ENCODE data around the gene MT1A.

GRCh38 chr16:56600398-56600999 lies 38.0 kb upstream of the MT1A start:
- TF ChIP-seq, protein P1, sequence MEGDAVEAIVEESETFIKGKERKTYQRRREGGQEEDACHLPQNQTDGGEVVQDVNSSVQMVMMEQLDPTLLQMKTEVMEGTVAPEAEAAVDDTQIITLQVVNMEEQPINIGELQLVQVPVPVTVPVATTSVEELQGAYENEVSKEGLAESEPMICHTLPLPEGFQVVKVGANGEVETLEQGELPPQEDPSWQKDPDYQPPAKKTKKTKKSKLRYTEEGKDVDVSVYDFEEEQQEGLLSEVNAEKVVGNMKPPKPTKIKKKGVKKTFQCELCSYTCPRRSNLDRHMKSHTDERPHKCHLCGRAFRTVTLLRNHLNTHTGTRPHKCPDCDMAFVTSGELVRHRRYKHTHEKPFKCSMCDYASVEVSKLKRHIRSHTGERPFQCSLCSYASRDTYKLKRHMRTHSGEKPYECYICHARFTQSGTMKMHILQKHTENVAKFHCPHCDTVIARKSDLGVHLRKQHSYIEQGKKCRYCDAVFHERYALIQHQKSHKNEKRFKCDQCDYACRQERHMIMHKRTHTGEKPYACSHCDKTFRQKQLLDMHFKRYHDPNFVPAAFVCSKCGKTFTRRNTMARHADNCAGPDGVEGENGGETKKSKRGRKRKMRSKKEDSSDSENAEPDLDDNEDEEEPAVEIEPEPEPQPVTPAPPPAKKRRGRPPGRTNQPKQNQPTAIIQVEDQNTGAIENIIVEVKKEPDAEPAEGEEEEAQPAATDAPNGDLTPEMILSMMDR (IDR thresholded peaks at IDR 0.05) = peak; percentile 50 to 75 (median 68)
- TF ChIP-seq POLR2A (IDR thresholded peaks at IDR 0.05) (no peak), EP300 (IDR thresholded peaks at IDR 0.05) (peak in 1 of 2 donors; percentile 59)

Data from tibial nerve (tissue), 4 donors.